Liver (tissue), 3 donors: Measurements from ENCODE around the gene BAIAP2.

Experiments
- CTCF ChIP-seq: fragments of 150-350 bp; IDR thresholded peaks from 2 replicates; pipeline ENCODE4 v1.5.1; 2017; ENCODE audit warnings: improper control_type of control experiment, low read depth, low read length; ENCODE audit not compliant: missing input control
- EGR1 ChIP-seq, 2 donors: IDR thresholded peaks; 2 replicates each; pipeline ENCODE4 v1.6.1; 2016 to 2018; ENCODE audit warnings: antibody characterized with exemption in 2 of 2, low read depth in 2 of 2
- GABPA ChIP-seq, 2 donors: IDR thresholded peaks in 1 of 2; conservative IDR thresholded peaks in 1 of 2; 2 replicates each; pipeline ENCODE4 v1.6.1; 2016; ENCODE audit warnings: antibody characterized with exemption in 2 of 2, mild to moderate bottlenecking in 1 of 2, moderate library complexity in 1 of 2
- JUND ChIP-seq, 2 donors: IDR thresholded peaks; 2 replicates each; pipeline ENCODE4 v1.6.1; 2016; ENCODE audit warnings: antibody characterized with exemption in 2 of 2
- RAD21 ChIP-seq, 2 donors: IDR thresholded peaks; 2 replicates each; pipeline ENCODE4 v1.6.1; 2016; ENCODE audit warnings: antibody characterized with exemption in 2 of 2, mild to moderate bottlenecking in 2 of 2
- REST ChIP-seq: IDR thresholded peaks from 2 replicates; pipeline ENCODE4 v1.6.1; 2016; ENCODE audit warnings: antibody characterized with exemption, mild to moderate bottlenecking
- RXRA ChIP-seq, 2 donors: IDR thresholded peaks; 2 replicates each; pipeline ENCODE4 v1.6.1; 2017 to 2018; ENCODE audit warnings: antibody characterized with exemption in 2 of 2, mild to moderate bottlenecking in 1 of 2
- SP1 ChIP-seq: IDR thresholded peaks from 2 replicates; pipeline ENCODE4 v1.6.1; 2018; ENCODE audit warnings: antibody characterized with exemption, mild to moderate bottlenecking
- TAF1 ChIP-seq: conservative IDR thresholded peaks from 2 replicates; pipeline ENCODE4 v1.6.1; 2016; ENCODE audit warnings: antibody characterized with exemption, mild to moderate bottlenecking
- YY1 ChIP-seq: IDR thresholded peaks from 2 replicates; pipeline ENCODE4 v1.6.1; 2016; ENCODE audit warnings: antibody characterized with exemption, mild to moderate bottlenecking
- ZBTB33 ChIP-seq: IDR thresholded peaks from 2 replicates; pipeline ENCODE4 v1.6.1; 2016; ENCODE audit warnings: antibody characterized with exemption
- TF ChIP-seq, protein P1 (sequence below): IDR thresholded peaks from 2 replicates; pipeline ENCODE4 v1.6.1; 2016; ENCODE audit warnings: antibody characterized with exemption
- donor health status: healthy.
- donor health status: healthy.

GRCh38 chr17:80997424-80998117, 37.4 kb upstream of the BAIAP2 start:
- no peak for TF ChIP-seq EGR1 (IDR thresholded peaks at IDR 0.05; ENCODE audit: low read depth in 2 of 2)
- TF ChIP-seq RAD21 (IDR thresholded peaks at IDR 0.05), result no peak
- TF ChIP-seq CTCF, result no peak
- TF ChIP-seq RXRA (IDR thresholded peaks at IDR 0.05), result no peak
- TF ChIP-seq TAF1, result no peak
- TF ChIP-seq, protein P1, sequence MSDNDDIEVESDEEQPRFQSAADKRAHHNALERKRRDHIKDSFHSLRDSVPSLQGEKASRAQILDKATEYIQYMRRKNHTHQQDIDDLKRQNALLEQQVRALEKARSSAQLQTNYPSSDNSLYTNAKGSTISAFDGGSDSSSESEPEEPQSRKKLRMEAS, result no peak
- no peak for TF ChIP-seq JUND (IDR thresholded peaks at IDR 0.05)
- TF ChIP-seq GABPA (IDR thresholded peaks at IDR 0.05 in 1 of 2, conservative IDR thresholded peaks at IDR 0.05 in 1 of 2), result no peak
- no peak for TF ChIP-seq ZBTB33
- TF ChIP-seq REST, result no peak
- no peak for TF ChIP-seq YY1
- no peak for TF ChIP-seq SP1
